HEK293T (cell line): ENCODE measurements around the gene ALOX12.

Experiments
- ARNT ChIP-seq: fragments of 450-650 bp; IDR thresholded peaks from 2 replicates; pipeline ENCODE4 v1.6.1; 2017; ENCODE audit warnings: mild to moderate bottlenecking
- FOXK2 ChIP-seq: fragments of 450-650 bp; IDR thresholded peaks from 2 replicates; pipeline ENCODE4 v1.6.1; 2016; ENCODE audit warnings: mild to moderate bottlenecking
- HDGF ChIP-seq: fragments of 450-650 bp; IDR thresholded peaks from 2 replicates; pipeline ENCODE4 v1.6.1; 2017; ENCODE audit warnings: antibody characterized with exemption, borderline replicate concordance
- PKNOX1 ChIP-seq: fragments of 450-650 bp; IDR thresholded peaks from 2 replicates; pipeline ENCODE4 v1.6.1; 2016
- SP1 ChIP-seq: fragments of 450-650 bp; IDR thresholded peaks from 2 replicates; pipeline ENCODE4 v1.6.1; 2017

- TF ChIP-seq ARNT (no peak), FOXK2 (no peak), SP1 (no peak), HDGF (no peak), PKNOX1 (no peak)
Measured at GRCh38 chr17:7014261-7014994, 18.6 kb downstream of the ALOX12 start.
